HepG2 (cell line): ENCODE results near the gene HLCS. TPM values are rescaled to one million over a fixed set of nuclear protein-coding genes. Genes with fewer than 3 reads are reported as not detected.

Source experiments
- ATAC-seq: fragments of 200-7000 bp; cut with Tn5 transposase; 3 replicates; pipeline ENCODE4 v1.9.1; 2020; ENCODE audit warnings: mild to moderate bottlenecking, moderate library complexity
- BruUV-seq: library from RNA; stranded (reverse); fragments of 400-500 nt; replicated peaks from 2 replicates; lab custom pipeline; 2021; lab: Mats Ljungman, UMichigan
- CTCF ChIA-PET: fragments of 300-600 bp; formaldehyde crosslinking; extraction: SDS; loops from one replicate; lab custom pipeline; 2021; ENCODE audit warnings: low total read pairs, inconsistent platforms, low intra/inter-chr PET ratio; lab: Yijun Ruan, JAX
- POLR2A ChIA-PET: fragments of 350-600 bp; sonication (Branson Sonifier 250); formaldehyde crosslinking; loops from one replicate; lab custom pipeline; 2020; ENCODE audit warnings: antibody characterized with exemption, inconsistent platforms; lab: Yijun Ruan, JAX
- DNase-seq: peaks from one replicate; pipeline ENCODE4 v3.0.0-alpha.2; 2015; ENCODE audit warnings: low spot score
- FAIRE-seq: peaks from 3 replicates; lab custom pipeline; 2011; peaks lifted over from hg19 to GRCh38; lab: Jason Lieb, UNC
- H2AFZ ChIP-seq: one replicate; pipeline ENCODE4 v1.6.1; 2011; ENCODE audit warnings: low read length, inconsistent platforms
- H3K27ac ChIP-seq: fragments of 300-600 bp; 3 replicates; pipeline ENCODE4 v1.8.0; 2011; ENCODE audit warnings: mixed run types, mild to moderate bottlenecking, mixed read lengths, low read length, inconsistent platforms; ENCODE audit not compliant: insufficient read depth; ENCODE audit errors: extremely low read length
- H3K27me3 ChIP-seq, 2 experiments: fragments of 200-600 bp in 1 of 2; 2 replicates in 1 of 2; 3 replicates in 1 of 2; pipeline versions ENCODE4 v1.6.0 to v1.8.0; 2011; ENCODE audit warnings: low read length in 2 of 2, mild to moderate bottlenecking in 2 of 2, moderate library complexity in 2 of 2, inconsistent platforms in 1 of 2; ENCODE audit not compliant: insufficient read depth in 2 of 2, control insufficient read depth in 1 of 2
- H3K36me3 ChIP-seq, 2 experiments: fragments of 200-600 bp in 1 of 2; replicated peaks in 1 of 2; 2 replicates in 1 of 2; 3 replicates in 1 of 2; pipeline versions ENCODE4 v1.5.1 to v1.8.0; 2011; ENCODE audit warnings: low read length in 2 of 2, inconsistent platforms in 1 of 2; ENCODE audit not compliant: insufficient read depth in 2 of 2, control insufficient read depth in 1 of 2
- H3K4me1 ChIP-seq: 2 replicates; pipeline ENCODE4 v1.5.1; 2012; ENCODE audit warnings: low read length, inconsistent platforms; ENCODE audit not compliant: insufficient read depth
- H3K4me2 ChIP-seq: 2 replicates; pipeline ENCODE4 v1.6.0; 2011; ENCODE audit warnings: low read depth, low read length, inconsistent platforms
- H3K4me3 ChIP-seq, 3 experiments: fragments of 200-600 bp in 1 of 3; sonication (generic), shearing (Covaris generic) in 1 of 3; replicated peaks in 1 of 3; 2 replicates each; pipeline ENCODE4 v1.5.1; 2011 to 2016; ENCODE audit warnings: low read length in 3 of 3, inconsistent platforms in 2 of 3, low read depth in 2 of 3, mild to moderate bottlenecking in 2 of 3, control low read depth in 1 of 3, mixed read lengths in 1 of 3; ENCODE audit not compliant: insufficient read depth in 1 of 3
- H3K79me2 ChIP-seq: one replicate; pipeline ENCODE4 v1.6.1; 2011; ENCODE audit warnings: low read length, inconsistent platforms; ENCODE audit not compliant: insufficient read depth
- H3K9ac ChIP-seq: 2 replicates; pipeline ENCODE4 v1.6.0; 2011; ENCODE audit warnings: mild to moderate bottlenecking, low read depth, low read length, inconsistent platforms; ENCODE audit not compliant: insufficient read depth
- H3K9me3 ChIP-seq: 2 replicates; pipeline ENCODE4 v1.5.1; 2012; ENCODE audit warnings: mild to moderate bottlenecking, low read length
- H4K20me1 ChIP-seq: 2 replicates; pipeline ENCODE4 v1.6.0; 2011; ENCODE audit warnings: inconsistent platforms, mild to moderate bottlenecking, low read length, moderate library complexity; ENCODE audit not compliant: insufficient read depth
- ATF7 ChIP-seq, 2 experiments: fragments of 450-650 bp in 1 of 2; sonication (generic) in 1 of 2; formaldehyde crosslinking in 1 of 2; IDR thresholded peaks; 2 replicates each; pipeline versions ENCODE4 v1.4.0 to v1.6.1; 2016 to 2020; ENCODE audit warnings: antibody characterized with exemption in 1 of 2, mild to moderate bottlenecking in 1 of 2, missing genetic modification reagents in 1 of 2
- CREB3 ChIP-seq: sonication (generic); formaldehyde crosslinking; IDR thresholded peaks from 2 replicates; pipeline ENCODE4 v1.5.0; 2020; ENCODE audit warnings: missing genetic modification reagents
- ELF1 ChIP-seq: sonication (generic); formaldehyde crosslinking; IDR thresholded peaks from 2 replicates; pipeline ENCODE4 v1.4.0; 2020; ENCODE audit warnings: missing genetic modification reagents
- FOXO4 ChIP-seq: sonication (generic); formaldehyde crosslinking; conservative IDR thresholded peaks from 2 replicates; pipeline ENCODE4 v1.8.1; 2023; ENCODE audit warnings: missing genetic modification reagents
- KAT7 ChIP-seq: IDR thresholded peaks from 2 replicates; pipeline ENCODE4 v1.6.1; 2018; ENCODE audit warnings: borderline replicate concordance, missing compliant biosample characterization
- KLF16 ChIP-seq, 2 experiments: sonication (generic) in 1 of 2; formaldehyde crosslinking in 1 of 2; IDR thresholded peaks; 2 replicates each; pipeline versions ENCODE4 v1.6.1 to v1.8.0; 2016 to 2023; ENCODE audit warnings: missing genetic modification reagents in 2 of 2, missing compliant biosample characterization in 1 of 2
- NFKB2 ChIP-seq: sonication (generic); formaldehyde crosslinking; IDR thresholded peaks from 2 replicates; pipeline ENCODE4 v1.4.0; 2020; ENCODE audit warnings: missing genetic modification reagents, borderline replicate concordance
- NFYB ChIP-seq: sonication (generic); formaldehyde crosslinking; IDR thresholded peaks from 2 replicates; pipeline ENCODE4 v1.4.0; 2020; ENCODE audit warnings: missing genetic modification reagents
- NR3C1 ChIP-seq: sonication (generic); formaldehyde crosslinking; IDR thresholded peaks from 2 replicates; pipeline ENCODE4 v1.4.0; 2020; ENCODE audit warnings: missing genetic modification reagents
- PRMT3 ChIP-seq: sonication (generic); formaldehyde crosslinking; IDR thresholded peaks from 2 replicates; pipeline ENCODE4 v1.8.1; 2022; ENCODE audit warnings: low read depth, mild to moderate bottlenecking, moderate library complexity, missing genetic modification reagents, borderline replicate concordance
- ZFAT ChIP-seq: sonication (generic); formaldehyde crosslinking; conservative IDR thresholded peaks from 2 replicates; pipeline ENCODE4 v1.8.1; 2023; ENCODE audit warnings: missing genetic modification reagents, inconsistent platforms
- ZFP41 ChIP-seq: sonication (generic); formaldehyde crosslinking; IDR thresholded peaks from 2 replicates; pipeline ENCODE4 v1.4.0; 2020; ENCODE audit warnings: mild to moderate bottlenecking, missing genetic modification reagents, borderline replicate concordance
- ZNF331 ChIP-seq: sonication (generic); formaldehyde crosslinking; IDR thresholded peaks from 2 replicates; pipeline ENCODE4 v1.4.0; 2020; ENCODE audit warnings: missing genetic modification reagents
- WGBS: methylation state at CpG from one replicate; pipeline ENCODE4 v1.1.6; 2017; ENCODE audit warnings: low lambda C conversion rate; 5-methylcytosine and 5-hydroxymethylcytosine counted together
- in situ Hi-C: cut with HindIII; loops from 2 replicates; pipeline ENCODE4 v1.10.0; 2017; ENCODE audit warnings: low pct_unique_long_range_greater_than_20kb; ENCODE audit not compliant: extremely low pct_ligation_motif_present
- intact Hi-C: fragments of 100-400 bp; cut with micrococcal nuclease; formaldehyde crosslinking; loops from one replicate; pipeline ENCODE4 v1.10.0; 2022; ENCODE audit not compliant: unreplicated experiment
- polyA plus RNA-seq, 8 experiments: library from polyadenylated mRNA; depleted of rRNA in 3 of 8; stranded (reverse) in 7 of 8; unstranded in 1 of 8; fragments of >200 nt; fragmentation: Illumina TruSeq in 4 of 8; extraction: Trizol in 4 of 8; gene quantifications; 2 replicates each; pipeline versions ENCODE4 v1.2.1 to v1.2.3, GENCODE V29; 2011 to 2016; ENCODE audit warnings: low read depth in 4 of 8, missing spikeins in 1 of 8, mixed read lengths in 1 of 8; ENCODE audit not compliant: insufficient read depth in 1 of 8
- total RNA-seq, 5 experiments: library from RNA; depleted of rRNA; stranded (reverse); fragments of >200 nt; fragmentation: Illumina TruSeq; extraction: Trizol; gene quantifications; 2 replicates each; pipeline ENCODE4 v1.2.3, GENCODE V29; 2016; ENCODE audit warnings: low read depth in 1 of 5

HLCS gene
- total and polyA plus RNA-seq, 2 of the 13 experiments (the other 11 are each of a cell fraction or from before 2014, with no cell fraction given), result 7.9 to 12.3 TPM

GRCh38 chr21:36849461-36850105 lies 116.9 kb downstream of the HLCS start:
- no TSS peak for BruUV-seq
- H3K27ac ChIP-seq, result no peak overlapping the region
- WGBS, result 93% methylated on average over 4 of the region's 7 CpGs
- FAIRE-seq (no peak), DNase-seq (no peak)
- H3K4me1 ChIP-seq, result peaks cover 18% of the 10 kb centered on the region
- no peak overlapping the region for H3K9ac ChIP-seq
- ChIA-PET CTCF (no interaction called here), POLR2A (no interaction called here)
- in situ Hi-C loops, result no loop called here
- no peak overlapping the region for H2AFZ ChIP-seq
- no peaks in the 10 kb centered on the region for H4K20me1 ChIP-seq
- H3K4me3 ChIP-seq, result no peak overlapping the region
- no peaks in the 10 kb centered on the region for H3K27me3 ChIP-seq
- no peaks in the 10 kb centered on the region for H3K79me2 ChIP-seq
- H3K36me3 ChIP-seq, result no peaks in the 10 kb centered on the region
- intact Hi-C loops, result loop anchor here (10.0 kb wide), 1 partner anchor 215 kb away; no protein-coding TSS in a partner anchor
- no peaks in the 10 kb centered on the region for H3K9me3 ChIP-seq
- TF ChIP-seq ZFAT (CRISPR knock-in tag), result no peak
- TF ChIP-seq PRMT3, result no peak
- no peak for TF ChIP-seq NR3C1 (CRISPR knock-in tag)
- TF ChIP-seq ZNF331 (CRISPR knock-in tag), result no peak
- TF ChIP-seq NFYB (CRISPR knock-in tag), result no peak
- no peak for TF ChIP-seq NFKB2 (CRISPR knock-in tag)
- TF ChIP-seq KAT7 (CRISPR knock-in tag), result no peak
- TF ChIP-seq ELF1, result no peak
- TF ChIP-seq ATF7 (IDR thresholded peaks at IDR 0.05), result no peak
- TF ChIP-seq ATF7 (CRISPR knock-in tag; IDR thresholded peaks at IDR 0.05), result no peak
- no peak for TF ChIP-seq ZFP41
- TF ChIP-seq CREB3, result no peak
- no peak for TF ChIP-seq KLF16 (CRISPR knock-in tag; IDR thresholded peaks at IDR 0.05)
- TF ChIP-seq FOXO4 (CRISPR knock-in tag), result no peak
- TF ChIP-seq, all 625 proteins: peak for 0
- ATAC-seq, result no peak
- H3K4me2 ChIP-seq, result no peak overlapping the region
